Psoas muscle (tissue), 8 donors: ENCODE measurements around the gene USP49. TPM values are rescaled to one million over a fixed set of nuclear protein-coding genes. Genes with fewer than 3 reads are reported as not detected.

Experiments used
- ATAC-seq, 4 donors: fragments of 200-7000 bp; cut with Tn5 transposase; one replicate each; pipeline ENCODE4 v1.9.1; 2020; ENCODE audit warnings: moderate library complexity in 3 of 4, mild to moderate bottlenecking in 2 of 4
- DNase-seq, 2 donors: peaks; one replicate each; pipeline ENCODE4 v3.0.0-alpha.2; 2020
- H3K27ac ChIP-seq: fragments of 200-600 bp; one replicate; pipeline ENCODE4 v1.8.0; 2022
- H3K27me3 ChIP-seq, 3 donors: fragments of 200-600 bp in 1 of 3; one replicate each; pipeline versions ENCODE4 v1.6.1 to v1.8.0; 2013 to 2022; ENCODE audit warnings: low read length in 2 of 3, mild to moderate bottlenecking in 2 of 3, moderate library complexity in 1 of 3; ENCODE audit not compliant: insufficient read depth in 3 of 3
- H3K36me3 ChIP-seq, 2 donors: fragments of 200-600 bp in 1 of 2; one replicate each; pipeline versions ENCODE4 v1.6.1 to v1.8.0; 2013 to 2022; ENCODE audit warnings: low read depth in 1 of 2, mild to moderate bottlenecking in 1 of 2, moderate library complexity in 1 of 2; ENCODE audit not compliant: insufficient read depth in 1 of 2
- H3K4me1 ChIP-seq: fragments of 200-600 bp; one replicate; pipeline ENCODE4 v1.8.0; 2022
- H3K4me3 ChIP-seq: fragments of 200-600 bp; one replicate; pipeline ENCODE4 v1.8.0; 2022; ENCODE audit warnings: mild to moderate bottlenecking
- H3K9me3 ChIP-seq: fragments of 200-600 bp; one replicate; pipeline ENCODE4 v1.8.0; 2022
- CTCF ChIP-seq: fragments of 200-600 bp; IDR thresholded peaks from one replicate; pipeline ENCODE4 v1.8.0; 2022; ENCODE audit warnings: antibody characterized with exemption
- WGBS, 3 donors: extraction: QIAGEN DNeasy Blood & Tissue Kit; methylation state at CpG; one replicate each; pipeline versions ENCODE4 v1.1.6 to v1.1.7; 2013; 5-methylcytosine and 5-hydroxymethylcytosine counted together
- intact Hi-C, 2 donors: fragments of 100-400 bp; cut with DNase I; formaldehyde crosslinking; loops; one replicate each; pipeline versions ENCODE4 v1.11.0 to v1.14.2; 2022
- polyA plus RNA-seq, 3 donors: library from polyadenylated mRNA; stranded (reverse); fragments of 200-250 nt; gene quantifications; one replicate each; pipeline ENCODE4 v1.2.3, GENCODE V29; 2013
- total RNA-seq, 4 donors: library from RNA; stranded (reverse); fragmentation: NEBNext Ultra II Directional in 2 of 4; extraction: Animal tissue kit (Norgen Biotek cat#: 25700) in 2 of 4; gene quantifications; one replicate each; pipeline versions ENCODE4 v1.2.1 to v1.2.4, GENCODE V29; 2021 to 2023
- donor health status: healthy with polysubstance abuse.
- donor health status: DM: no; HTN: no; CAD: no; lungs with moderate emphysema.
- donor health status: Bipolar disorder and iron deficiency.
- donor health status: healthy.
- donor health status: DM: yes; HTN: yes; CAD: no.
- donor health status: DM: no; HTN: no; CAD: no.
- donor health status: DM: no; HTN: no; CAD: no.
- donor health status: DM: yes; HTN: yes; CAD: no.

The USP49 gene
- total and polyA plus RNA-seq, 7 donors: 0.38 to 1.6 (median 0.84) TPM

- intact Hi-C loops: loop anchor here in 1 of 2 donors (10.0 kb wide), 1 partner anchor 1629 kb away; no protein-coding TSS in a partner anchor
Measured at GRCh38 chr6:41743406-41744235, 151.6 kb downstream of the USP49 start.

GRCh38 chr6:41741625-41742490 lies 153.3 kb downstream of the USP49 start:
- Histone ChIP-seq H3K9me3 (no peaks in the 10 kb centered on the region), H3K36me3 (no peaks in the 10 kb centered on the region), H3K4me3 (no peak overlapping the region), H3K4me1 (no peaks in the 10 kb centered on the region), H3K27ac (no peak overlapping the region), H3K27me3 (no peaks in the 10 kb centered on the region)
- 76 to 79% (median 76%) methylated on average over 20 of the region's 20 CpGs for WGBS, 3 donors
- DNase-seq (peak in 1 of 2 donors; percentile 16), ATAC-seq (peak in 1 of 4 donors; percentile 17)
- TF ChIP-seq CTCF: no peak
- intact Hi-C loops: loop anchor here in 1 of 2 donors (10.0 kb wide), 1 partner anchor 1627 kb away; no protein-coding TSS in a partner anchor

More at GRCh38 chr6:41743406-41744235, 151.6 kb downstream of the USP49 start:
- no peaks in the 10 kb centered on the region for H3K27me3 ChIP-seq
- no peak overlapping the region for H3K4me3 ChIP-seq
- H3K4me1 ChIP-seq: no peaks in the 10 kb centered on the region
- H3K27ac ChIP-seq: no peak overlapping the region
- no peaks in the 10 kb centered on the region for H3K9me3 ChIP-seq
- peak in 1 of 4 donors; percentile 13 for ATAC-seq
- no peaks in the 10 kb centered on the region for H3K36me3 ChIP-seq
- no peak for TF ChIP-seq CTCF
- 89 to 95% (median 89%) methylated on average over 5 to 6 of the region's 6 CpGs for WGBS, 3 donors
- DNase-seq: peak in 1 of 2 donors; percentile 26

GRCh38 chr6:41740366-41741162 lies 154.6 kb downstream of the USP49 start:
- no peaks in the 10 kb centered on the region for H3K9me3 ChIP-seq
- H3K27me3 ChIP-seq: no peaks in the 10 kb centered on the region
- peak in 1 of 2 donors; percentile 50 for DNase-seq
- no peaks in the 10 kb centered on the region for H3K36me3 ChIP-seq
- 81 to 85% (median 82%) methylated on average over 13 of the region's 13 CpGs for WGBS, 3 donors
- intact Hi-C loops: loop anchor here in 1 of 2 donors (10.0 kb wide), 1 partner anchor 1626 kb away; no protein-coding TSS in a partner anchor
- no peak overlapping the region for H3K4me3 ChIP-seq
- no peak for TF ChIP-seq CTCF
- H3K4me1 ChIP-seq: peaks cover 3% of the 10 kb centered on the region
- no peak overlapping the region for H3K27ac ChIP-seq
- no peak for ATAC-seq

Other genes with a start within 250 kb of the USP49 start
- gene TFEB, start 159.8 kb downstream of the USP49 start, total RNA-seq: 10 to 100 TPM; 35.4 to 64.3 (median 39.8) TPM
- gene TFEB, start 159.8 kb downstream of the USP49 start, polyA plus RNA-seq: 10 to 100 TPM; 16.1 to 65.2 (median 51.6) TPM
- gene PGC, start 148.0 kb downstream of the USP49 start, total RNA-seq: not detected
- 1 to 10 TPM in 1 of 3 donors, under 1 TPM in 1, not detected in 1; 0.48 to 1.0 TPM for gene PGC, start 148.0 kb downstream of the USP49 start, polyA plus RNA-seq
- 1 to 10 TPM; 4.0 to 6.5 (median 5.4) TPM for gene FRS3, start 115.5 kb downstream of the USP49 start, total RNA-seq
- gene FRS3, start 115.5 kb downstream of the USP49 start, polyA plus RNA-seq: 1 to 10 TPM; 4.0 to 6.8 (median 4.5) TPM
- under 1 TPM in 3 of 4 donors, not detected in 1; 0.46 to 0.92 (median 0.80) TPM for gene PRICKLE4, start 114.6 kb downstream of the USP49 start, total RNA-seq
- under 1 TPM in 2 of 3 donors, not detected in 1; 0.49 to 0.70 TPM for gene PRICKLE4, start 114.6 kb downstream of the USP49 start, polyA plus RNA-seq
- 100 to 1,000 TPM; 156 to 181 (median 168) TPM for gene TOMM6, start 107.7 kb downstream of the USP49 start, total RNA-seq
- gene TOMM6, start 107.7 kb downstream of the USP49 start, polyA plus RNA-seq: 100 to 1,000 TPM; 240 to 403 (median 305) TPM
- gene MED20, start 25.8 kb upstream of the USP49 start, total RNA-seq: 10 to 100 TPM; 12.9 to 19.6 (median 15.0) TPM
- gene MED20, start 25.8 kb upstream of the USP49 start, polyA plus RNA-seq: 10 to 100 TPM in 2 of 3 donors, 1 to 10 TPM in 1; 9.2 to 28.1 (median 18.5) TPM
- 10 to 100 TPM; 20.3 to 47.5 (median 35.2) TPM for gene BYSL, start 26.1 kb upstream of the USP49 start, total RNA-seq
- 10 to 100 TPM; 29.0 to 55.5 (median 30.1) TPM for gene BYSL, start 26.1 kb upstream of the USP49 start, polyA plus RNA-seq
- gene CCND3, start 46.4 kb upstream of the USP49 start, total RNA-seq: 10 to 100 TPM in 3 of 4 donors, 1 to 10 TPM in 1; 9.2 to 19.9 (median 16.7) TPM
- 10 to 100 TPM; 20.3 to 29.1 (median 20.5) TPM for gene CCND3, start 46.4 kb upstream of the USP49 start, polyA plus RNA-seq
- 10 to 100 TPM; 16.6 to 23.9 (median 19.9) TPM for gene TAF8, start 155.1 kb upstream of the USP49 start, total RNA-seq
- gene TAF8, start 155.1 kb upstream of the USP49 start, polyA plus RNA-seq: 10 to 100 TPM; 11.2 to 17.9 (median 12.6) TPM
- gene C6orf132, start 247.2 kb upstream of the USP49 start, total RNA-seq: under 1 TPM; 0.11 to 0.34 (median 0.20) TPM
- gene C6orf132, start 247.2 kb upstream of the USP49 start, polyA plus RNA-seq: under 1 TPM; 0.08 to 0.13 (median 0.09) TPM